ENCODE results near the gene SLC2A1. TPM values are rescaled to one million over a fixed set of nuclear protein-coding genes. Genes with fewer than 3 reads are reported as not detected.

The SLC2A1 gene
- total RNA-seq, 3 donors from 2014 or later: 29.5 to 78.9 (median 42.1) TPM

GRCh38 chr1:42924851-42925760 is 33.6 kb downstream of the SLC2A1 start:
- Histone ChIP-seq H3K27ac (peak overlapping the region; percentile 89 to 92), H3K4me3 (peak overlapping the region; percentile 66 to 94 (median 77)), H3K36me3 (no peaks in the 10 kb centered on the region), H3K4me1 (no peaks in the 10 kb centered on the region), H3K9me3 (no peaks in the 10 kb centered on the region), H3K27me3 (no peaks in the 10 kb centered on the region)
- intact Hi-C loops (cut with DNase I; ENCODE audit: low total_unique reads): loop anchor here (5.0 kb wide), 1 partner anchor 923 kb away; no protein-coding TSS in a partner anchor
- DNase-seq (ENCODE audit: low spot score in 2 of 2): no peak
- TF ChIP-seq CTCF (IDR thresholded peaks at IDR 0.05) (no peak), POLR2AphosphoS5 (IDR thresholded peaks at IDR 0.05) (no peak), POLR2A (IDR thresholded peaks at IDR 0.05) (no peak)

- Histone ChIP-seq H3K4me3 (peak overlapping the region; percentile 66 to 94 (median 77)), H3K27ac (peak overlapping the region; percentile 89 to 92), H3K4me1 (no peaks in the 10 kb centered on the region), H3K36me3 (no peaks in the 10 kb centered on the region), H3K9me3 (no peaks in the 10 kb centered on the region), H3K27me3 (no peaks in the 10 kb centered on the region)
- DNase-seq (ENCODE audit: low spot score in 2 of 2): peak; percentile 93
- TF ChIP-seq POLR2A (IDR thresholded peaks at IDR 0.05) (peak; percentile 74), CTCF (IDR thresholded peaks at IDR 0.05) (peak in 1 of 3 donors; percentile 17), POLR2AphosphoS5 (IDR thresholded peaks at IDR 0.05) (peak; percentile 78 to 82 (median 80))
- intact Hi-C loops (cut with DNase I; ENCODE audit: low total_unique reads): no loop called here
These were observed 34.4 kb downstream of the SLC2A1 start for GRCh38 chr1:42924082-42924850.

- Histone ChIP-seq H3K27ac (peak overlapping the region; percentile 89 to 92), H3K4me1 (no peaks in the 10 kb centered on the region), H3K27me3 (no peaks in the 10 kb centered on the region), H3K4me3 (peak overlapping the region; percentile 66 to 94 (median 77)), H3K9me3 (no peaks in the 10 kb centered on the region), H3K36me3 (no peaks in the 10 kb centered on the region)
- DNase-seq (ENCODE audit: low spot score in 2 of 2): no peak
- TF ChIP-seq POLR2A (IDR thresholded peaks at IDR 0.05) (no peak), CTCF (IDR thresholded peaks at IDR 0.05) (no peak), POLR2AphosphoS5 (IDR thresholded peaks at IDR 0.05) (no peak)
- intact Hi-C loops (cut with DNase I; ENCODE audit: low total_unique reads): no loop called here
These were observed 35.1 kb downstream of the SLC2A1 start for GRCh38 chr1:42923367-42924081.

GRCh38 chr1:42922687-42923366 is 35.8 kb downstream of the SLC2A1 start:
- Histone ChIP-seq H3K36me3 (no peaks in the 10 kb centered on the region), H3K4me3 (no peak overlapping the region), H3K27ac (no peak overlapping the region), H3K4me1 (no peaks in the 10 kb centered on the region), H3K27me3 (no peaks in the 10 kb centered on the region), H3K9me3 (no peaks in the 10 kb centered on the region)
- DNase-seq (ENCODE audit: low spot score in 2 of 2): no peak
- TF ChIP-seq POLR2A (IDR thresholded peaks at IDR 0.05): no peak
- TF ChIP-seq POLR2AphosphoS5 (IDR thresholded peaks at IDR 0.05): peak in 1 of 3 donors; percentile 44
- peak; percentile 48 to 86 (median 64) for TF ChIP-seq CTCF (IDR thresholded peaks at IDR 0.05)
- intact Hi-C loops (cut with DNase I; ENCODE audit: low total_unique reads): no loop called here
